NCI-H187 treated with DMSO at 0.1 percent for 48 hours (cell line): Measurements from ENCODE around the gene CD52.
A peak's percentile ranks its signal among the peaks of the same experiment; 100 is the strongest.

Source experiments
- DNase-seq: peaks from one replicate; lab custom pipeline; 2025; lab: John Stamatoyannopoulos, UW

Gene CD52

GRCh38 chr1:26335774-26336476 is 18.2 kb downstream of the CD52 start:
- peak; percentile 37 for DNase-seq

- DNase-seq: peak; percentile 37
Observed at GRCh38 chr1:26336477-26337205, 18.9 kb downstream of the CD52 start.

GRCh38 chr1:26337206-26337535 is 19.4 kb downstream of the CD52 start:
- DNase-seq: no peak

GRCh38 chr1:26337625-26338024 is 19.9 kb downstream of the CD52 start:
- no peak for DNase-seq

GRCh38 chr1:26338670-26339069 is 20.9 kb downstream of the CD52 start:
- DNase-seq: no peak

- no peak for DNase-seq
Observed at GRCh38 chr1:26340047-26340481, 22.3 kb downstream of the CD52 start.

GRCh38 chr1:26344147-26344920 is 26.6 kb downstream of the CD52 start:
- DNase-seq: no peak

GRCh38 chr1:26345718-26346117 is 28.0 kb downstream of the CD52 start:
- no peak for DNase-seq

GRCh38 chr1:26346274-26347033 is 28.7 kb downstream of the CD52 start:
- no peak for DNase-seq

- no peak for DNase-seq
Observed at GRCh38 chr1:26349188-26349876, 31.6 kb downstream of the CD52 start.

GRCh38 chr1:26349877-26350244 is 32.1 kb downstream of the CD52 start:
- no peak for DNase-seq

- no peak for DNase-seq
Observed at GRCh38 chr1:26350343-26350700, 32.6 kb downstream of the CD52 start.

- DNase-seq: no peak
Observed at GRCh38 chr1:26350701-26351589, 33.2 kb downstream of the CD52 start.

- DNase-seq: no peak
Observed at GRCh38 chr1:26351590-26352337, 34.0 kb downstream of the CD52 start.

GRCh38 chr1:26352338-26352679 is 34.6 kb downstream of the CD52 start:
- DNase-seq: no peak

GRCh38 chr1:26353210-26353859 is 35.6 kb downstream of the CD52 start:
- DNase-seq: no peak

GRCh38 chr1:26353976-26354820 is 36.4 kb downstream of the CD52 start, which contains the start of gene CRYBG2:
TSS of gene CRYBG2 (minus strand) at chr1:26354130. CDS start at chr1:26346657, 7,473 bp downstream.
- no peak for DNase-seq

- DNase-seq: no peak
Observed at GRCh38 chr1:26354972-26355371, 37.2 kb downstream of the CD52 start.
